Loucy (cell line): Measurements from ENCODE around the gene SMG1.
A peak's percentile ranks its signal among the peaks of the same experiment; 100 is the strongest.

ENCODE experiments used
- H2AFZ ChIP-seq: fragments of 200-600 bp; sonication (generic); 2 replicates; pipeline ENCODE4 v1.6.0; 2016; ENCODE audit warnings: antibody characterized with exemption, mild to moderate bottlenecking, low read length, moderate library complexity
- H3F3A ChIP-seq: fragments of 200-600 bp; 2 replicates; pipeline ENCODE4 v1.6.0; 2016; ENCODE audit warnings: antibody characterized with exemption, low read depth, mild to moderate bottlenecking
- H3K27me3 ChIP-seq: fragments of 200-600 bp; sonication (generic); 2 replicates; pipeline ENCODE4 v1.6.1; 2014; ENCODE audit warnings: low read length, mild to moderate bottlenecking; ENCODE audit not compliant: insufficient read depth, poor library complexity, severe bottlenecking
- H3K36me3 ChIP-seq: fragments of 200-600 bp; sonication (generic); 2 replicates; pipeline ENCODE4 v1.6.1; 2016; ENCODE audit warnings: low read length; ENCODE audit not compliant: insufficient read depth
- H3K4me1 ChIP-seq: fragments of 200-600 bp; sonication (generic); 2 replicates; pipeline ENCODE4 v1.5.1; 2014; ENCODE audit warnings: low read length, mild to moderate bottlenecking; ENCODE audit not compliant: insufficient read depth, poor library complexity, severe bottlenecking
- H3K4me2 ChIP-seq: fragments of 200-600 bp; sonication (generic); 2 replicates; pipeline ENCODE4 v1.6.0; 2014; ENCODE audit warnings: antibody characterized with exemption, low read length, low read depth, mild to moderate bottlenecking; ENCODE audit not compliant: poor library complexity, severe bottlenecking
- H3K4me3 ChIP-seq: fragments of 200-600 bp; sonication (generic); 2 replicates; pipeline ENCODE4 v1.5.1; 2014; ENCODE audit warnings: low read length, mild to moderate bottlenecking, mixed read lengths; ENCODE audit not compliant: poor library complexity, severe bottlenecking
- H3K79me2 ChIP-seq: fragments of 200-600 bp; sonication (generic); 2 replicates; pipeline ENCODE4 v1.6.1; 2014; ENCODE audit warnings: low read length; ENCODE audit not compliant: insufficient read depth
- H3K9ac ChIP-seq: fragments of 200-600 bp; sonication (generic); 2 replicates; pipeline ENCODE4 v1.6.0; 2014; ENCODE audit warnings: mild to moderate bottlenecking, low read depth, low read length, moderate library complexity; ENCODE audit not compliant: poor library complexity, severe bottlenecking
- H3K9me2 ChIP-seq: fragments of 200-600 bp; sonication (generic); replicated peaks from 2 replicates; pipeline ENCODE4 v1.6.1; 2016; ENCODE audit warnings: low read depth, low read length, mixed read lengths
- H3K9me3 ChIP-seq: fragments of 200-600 bp; sonication (generic); 2 replicates; pipeline ENCODE4 v1.6.1; 2014; ENCODE audit warnings: mild to moderate bottlenecking, antibody characterized with exemption, low read length, low read depth; ENCODE audit not compliant: insufficient read depth
- H4K20me1 ChIP-seq: fragments of 200-600 bp; sonication (generic); 2 replicates; pipeline ENCODE4 v1.6.0; 2014; ENCODE audit warnings: antibody characterized with exemption, low read length, mild to moderate bottlenecking; ENCODE audit not compliant: insufficient read depth, poor library complexity, severe bottlenecking
- EZH2phosphoT487 ChIP-seq: fragments of 200-600 bp; IDR thresholded peaks from 2 replicates; pipeline ENCODE4 v1.6.1; 2018; ENCODE audit warnings: antibody characterized with exemption, mild to moderate bottlenecking, moderate library complexity, borderline replicate concordance
- TF ChIP-seq, protein P1 (sequence below): fragments of 200-600 bp; sonication (generic); conservative IDR thresholded peaks from 2 replicates; pipeline ENCODE4 v1.5.1; 2014; ENCODE audit warnings: mild to moderate bottlenecking, antibody characterized with exemption, low read length

SMG1 gene

DNA sequence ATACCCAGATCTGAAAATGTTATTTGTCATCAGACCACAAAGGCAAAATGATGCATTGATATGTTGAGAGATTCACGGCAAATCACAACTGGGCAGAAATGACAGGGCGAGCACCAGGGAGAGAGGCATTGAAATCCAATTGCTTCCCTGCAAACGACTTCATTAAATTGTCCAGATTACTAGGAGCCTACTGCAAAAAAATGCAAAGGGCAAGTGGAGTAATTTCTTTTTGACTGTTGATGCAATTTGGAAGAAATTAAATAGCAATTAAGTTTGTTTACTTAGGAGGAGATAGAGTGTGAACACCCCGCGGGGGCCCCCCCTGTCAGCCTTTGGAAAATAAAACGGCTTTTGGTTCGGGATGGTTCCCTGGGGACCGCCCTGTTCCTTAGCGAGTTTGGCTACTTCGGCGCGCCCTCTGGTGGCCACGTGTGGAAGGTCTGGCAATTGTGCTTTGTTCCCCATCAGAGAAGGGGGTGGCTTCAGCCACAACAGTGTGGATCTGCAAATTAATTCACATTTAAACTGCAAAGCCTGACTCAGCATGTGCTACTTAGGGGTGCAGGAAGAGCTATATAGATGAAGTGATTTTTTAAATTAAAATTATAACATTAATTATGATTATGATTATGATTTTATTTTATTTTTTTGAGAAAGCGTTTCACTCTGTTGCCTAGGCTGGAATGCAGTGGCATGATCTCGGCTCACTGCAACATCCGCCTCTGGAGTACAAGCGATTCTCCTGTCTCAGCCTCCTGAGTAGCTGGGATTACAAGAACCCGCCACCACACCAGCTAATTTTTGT lies 43.0 kb upstream of the SMG1 start:
- no peaks in the 10 kb centered on the region for H3K9me3 ChIP-seq
- no peaks in the 10 kb centered on the region for H3K27me3 ChIP-seq
- peak overlapping the region; percentile 62 for H3K4me2 ChIP-seq
- H3K9me2 ChIP-seq: no peaks in the 10 kb centered on the region
- H4K20me1 ChIP-seq: no peaks in the 10 kb centered on the region
- no peaks in the 10 kb centered on the region for H3F3A ChIP-seq
- no peaks in the 10 kb centered on the region for H3K79me2 ChIP-seq
- peak overlapping the region; percentile 47 for H3K9ac ChIP-seq
- H3K4me3 ChIP-seq: peak overlapping the region; percentile 71
- no peaks in the 10 kb centered on the region for H3K4me1 ChIP-seq
- TF ChIP-seq EZH2phosphoT487: no peak
- TF ChIP-seq, protein P1, sequence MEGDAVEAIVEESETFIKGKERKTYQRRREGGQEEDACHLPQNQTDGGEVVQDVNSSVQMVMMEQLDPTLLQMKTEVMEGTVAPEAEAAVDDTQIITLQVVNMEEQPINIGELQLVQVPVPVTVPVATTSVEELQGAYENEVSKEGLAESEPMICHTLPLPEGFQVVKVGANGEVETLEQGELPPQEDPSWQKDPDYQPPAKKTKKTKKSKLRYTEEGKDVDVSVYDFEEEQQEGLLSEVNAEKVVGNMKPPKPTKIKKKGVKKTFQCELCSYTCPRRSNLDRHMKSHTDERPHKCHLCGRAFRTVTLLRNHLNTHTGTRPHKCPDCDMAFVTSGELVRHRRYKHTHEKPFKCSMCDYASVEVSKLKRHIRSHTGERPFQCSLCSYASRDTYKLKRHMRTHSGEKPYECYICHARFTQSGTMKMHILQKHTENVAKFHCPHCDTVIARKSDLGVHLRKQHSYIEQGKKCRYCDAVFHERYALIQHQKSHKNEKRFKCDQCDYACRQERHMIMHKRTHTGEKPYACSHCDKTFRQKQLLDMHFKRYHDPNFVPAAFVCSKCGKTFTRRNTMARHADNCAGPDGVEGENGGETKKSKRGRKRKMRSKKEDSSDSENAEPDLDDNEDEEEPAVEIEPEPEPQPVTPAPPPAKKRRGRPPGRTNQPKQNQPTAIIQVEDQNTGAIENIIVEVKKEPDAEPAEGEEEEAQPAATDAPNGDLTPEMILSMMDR: peak; percentile 88
- H3K36me3 ChIP-seq: no peaks in the 10 kb centered on the region
- H2AFZ ChIP-seq: peak overlapping the region; percentile 85

DNA sequence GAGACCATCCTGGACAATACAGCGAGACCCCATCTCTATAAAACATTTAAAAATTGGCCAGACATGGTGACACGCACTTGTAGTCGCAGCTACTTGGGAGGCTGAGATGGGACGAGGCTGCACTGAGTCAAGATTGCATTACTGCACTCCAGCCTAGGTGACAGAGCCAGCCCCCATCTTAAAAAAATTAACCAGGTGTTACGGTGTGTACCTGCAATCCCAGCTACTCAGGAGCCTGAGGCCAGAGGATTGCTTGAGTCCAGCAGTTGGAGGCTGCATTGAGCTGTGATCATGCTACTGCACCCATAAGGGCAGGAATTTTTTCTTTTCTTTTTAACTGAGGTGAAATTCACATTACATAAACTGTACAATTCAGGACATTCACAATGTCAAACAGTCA lies 40.6 kb upstream of the SMG1 start:
- H3K9me2 ChIP-seq: no peaks in the 10 kb centered on the region
- no peaks in the 10 kb centered on the region for H3K27me3 ChIP-seq
- no peak for TF ChIP-seq EZH2phosphoT487
- TF ChIP-seq, protein P1: no peak
- no peaks in the 10 kb centered on the region for H3K79me2 ChIP-seq
- H3K9ac ChIP-seq: no peak overlapping the region
- H3K9me3 ChIP-seq: no peaks in the 10 kb centered on the region
- H4K20me1 ChIP-seq: no peaks in the 10 kb centered on the region
- H3K4me3 ChIP-seq: no peak overlapping the region
- no peaks in the 10 kb centered on the region for H3K4me1 ChIP-seq
- H2AFZ ChIP-seq: no peak overlapping the region
- no peak overlapping the region for H3K4me2 ChIP-seq
- H3K36me3 ChIP-seq: no peaks in the 10 kb centered on the region
- H3F3A ChIP-seq: no peaks in the 10 kb centered on the region

DNA sequence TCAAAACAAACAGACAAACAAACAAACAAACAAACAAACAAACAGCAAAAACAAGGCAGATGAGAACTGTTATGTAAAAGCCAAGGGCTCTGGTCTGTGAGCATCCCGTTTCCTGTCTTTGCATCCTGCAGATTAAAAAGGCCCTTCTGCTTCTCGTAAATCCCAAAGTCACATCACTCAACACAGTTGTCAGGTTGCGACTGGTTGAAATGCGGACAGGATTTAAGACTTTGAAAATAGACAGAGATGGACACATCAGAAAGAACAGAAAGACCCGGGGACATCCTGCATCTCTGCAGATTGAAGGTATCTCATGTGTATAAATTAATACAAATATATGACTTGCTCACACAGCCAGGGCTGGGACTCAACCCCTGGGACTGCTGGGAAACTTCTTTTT lies 39.3 kb upstream of the SMG1 start:
- Histone ChIP-seq H3K27me3 (no peaks in the 10 kb centered on the region), H3K79me2 (no peaks in the 10 kb centered on the region), H3K9me3 (no peaks in the 10 kb centered on the region), H3K4me2 (no peak overlapping the region), H3K9ac (no peak overlapping the region), H3K36me3 (no peaks in the 10 kb centered on the region), H2AFZ (no peak overlapping the region), H3K4me1 (no peaks in the 10 kb centered on the region), H3F3A (no peaks in the 10 kb centered on the region), H3K9me2 (no peaks in the 10 kb centered on the region), H4K20me1 (no peaks in the 10 kb centered on the region), H3K4me3 (no peak overlapping the region)
- no peak for TF ChIP-seq EZH2phosphoT487
- TF ChIP-seq, protein P1: no peak
